ENCODE measurements around the gene CGB1.

GRCh38 chr19:49069026-49069425 is 32.3 kb upstream of the CGB1 start:
- TF ChIP-seq POLR2A (IDR thresholded peaks at IDR 0.05) (no peak), CTCF (IDR thresholded peaks at IDR 0.05) (no peak), EP300 (IDR thresholded peaks at IDR 0.05) (no peak)

All from tibial nerve (tissue), 4 donors.